K562 (cell line): ENCODE measurements around the gene HSPB1. TPM values are rescaled to one million over a fixed set of nuclear protein-coding genes. Genes with fewer than 3 reads are reported as not detected.

Experiments used
- ARID2 ChIP-seq: fragments of 450-650 bp; IDR thresholded peaks from 2 replicates; pipeline ENCODE4 v1.6.1; 2017; ENCODE audit warnings: antibody characterized with exemption, mild to moderate bottlenecking
- CBX8 ChIP-seq: fragments of 200-600 bp; sonication (generic); IDR thresholded peaks from 2 replicates; pipeline ENCODE4 v1.6.1; 2012; ENCODE audit warnings: borderline replicate concordance, mixed run types, low read depth, mild to moderate bottlenecking, moderate library complexity, mixed read lengths, low read length, control low read depth, inconsistent platforms; ENCODE audit not compliant: poor library complexity, severe bottlenecking; ENCODE audit errors: extremely low read depth
- CCAR2 ChIP-seq: fragments of 200-400 bp; formaldehyde crosslinking; IDR thresholded peaks from 2 replicates; pipeline ENCODE4 v1.6.1; 2017; ENCODE audit warnings: mild to moderate bottlenecking, low read depth, low read length
- E2F3 ChIP-seq: fragments of 250-450 bp; sonication (Bioruptor Pico); IDR thresholded peaks from 2 replicates; pipeline ENCODE4 v1.4.0; 2020; ENCODE audit warnings: mild to moderate bottlenecking
- FOXA1 ChIP-seq: fragments of 450-650 bp; IDR thresholded peaks from 2 replicates; pipeline ENCODE4 v1.6.1; 2016; ENCODE audit warnings: mild to moderate bottlenecking, borderline replicate concordance
- HDAC8 ChIP-seq: fragments of 450-650 bp; IDR thresholded peaks from 2 replicates; pipeline ENCODE4 v1.6.1; 2016; ENCODE audit warnings: mild to moderate bottlenecking, missing genetic modification characterization, moderate library complexity, missing compliant biosample characterization
- HMG20A ChIP-seq: fragments of 450-650 bp; formaldehyde crosslinking; conservative IDR thresholded peaks from 2 replicates; pipeline ENCODE4 v1.4.0; 2020; ENCODE audit warnings: mild to moderate bottlenecking, mixed read lengths
- HNRNPL ChIP-seq: fragments of 200-400 bp; formaldehyde crosslinking; IDR thresholded peaks from 2 replicates; pipeline ENCODE4 v1.6.1; 2017; ENCODE audit warnings: low read depth, mild to moderate bottlenecking, low read length
- HNRNPUL1 ChIP-seq: fragments of 200-400 bp; formaldehyde crosslinking; IDR thresholded peaks from 2 replicates; pipeline ENCODE4 v1.6.1; 2017; ENCODE audit warnings: low read length
- KAT2B ChIP-seq: IDR thresholded peaks from one replicate; pipeline ENCODE4 v1.6.1; 2012; ENCODE audit warnings: low read depth, mild to moderate bottlenecking, control low read depth, inconsistent platforms, low read length, moderate library complexity
- MYNN ChIP-seq, 2 experiments: sonication (generic); formaldehyde crosslinking in 1 of 2; IDR thresholded peaks; 2 replicates each; pipeline versions ENCODE4 v1.5.0 to v1.6.1; 2016 to 2020; ENCODE audit warnings: antibody characterized with exemption in 1 of 2, missing genetic modification reagents in 1 of 2
- PHB2 ChIP-seq: fragments of 450-650 bp; IDR thresholded peaks from 2 replicates; pipeline ENCODE4 v1.6.1; 2017; ENCODE audit warnings: low read depth
- POLR2G ChIP-seq: fragments of 200-400 bp; formaldehyde crosslinking; IDR thresholded peaks from 2 replicates; pipeline ENCODE4 v1.6.1; 2017; ENCODE audit warnings: low read depth, mild to moderate bottlenecking, antibody characterized with exemption, low read length, moderate library complexity
- RBM17 ChIP-seq: fragments of 200-400 bp; formaldehyde crosslinking; IDR thresholded peaks from 2 replicates; pipeline ENCODE4 v1.6.1; 2017; ENCODE audit warnings: low read depth, mild to moderate bottlenecking, low read length, borderline replicate concordance
- RBM39 ChIP-seq: fragments of 200-400 bp; formaldehyde crosslinking; optimal IDR thresholded peaks from 2 replicates; pipeline ENCODE3; 2018; ENCODE audit warnings: low read depth, low read length
- ZBTB1 ChIP-seq: sonication (generic); formaldehyde crosslinking; IDR thresholded peaks from 2 replicates; pipeline ENCODE4 v1.8.1; 2023; ENCODE audit warnings: missing genetic modification reagents, low read depth, mild to moderate bottlenecking, borderline replicate concordance
- ZNF311 ChIP-seq: fragments of 250-450 bp; sonication (Bioruptor Pico); IDR thresholded peaks from 2 replicates; pipeline ENCODE4 v1.4.0; 2020; ENCODE audit warnings: mild to moderate bottlenecking, moderate library complexity
- ZZZ3 ChIP-seq: fragments of 450-650 bp; IDR thresholded peaks from 2 replicates; pipeline ENCODE4 v1.6.1; 2016; ENCODE audit warnings: antibody characterized with exemption, mild to moderate bottlenecking, moderate library complexity
- polyA plus RNA-seq, 8 experiments: library from polyadenylated mRNA; depleted of rRNA in 4 of 8; stranded (reverse) in 5 of 8; unstranded in 3 of 8; fragments of >200 nt; fragmentation: Nextera tagmentation in 2 of 8; fragmentation: Illumina TruSeq in 1 of 8; extraction: Ambion mirVana in 2 of 8; extraction: Trizol in 1 of 8; gene quantifications; 2 replicates each; pipeline versions ENCODE4 v1.2.1 to v1.2.3, GENCODE V29; 2011 to 2014; ENCODE audit warnings: inconsistent platforms in 1 of 8, missing spikeins in 1 of 8
- total RNA-seq, 7 experiments: library from RNA; depleted of rRNA in 6 of 7; stranded (reverse); fragments of >200 nt in 6 of 7; fragmentation: Illumina TruSeq in 2 of 7; extraction: Trizol in 2 of 7; gene quantifications; 2 replicates each; pipeline versions ENCODE4 v1.2.1 to v1.2.3, GENCODE V29; 2011 to 2021; ENCODE audit warnings: low replicate concordance in 1 of 7
- TF ChIP-seq, protein P1 (sequence below), 2 experiments: fragments of 450-650 bp in 1 of 2; IDR thresholded peaks; 2 replicates each; pipeline ENCODE4 v1.6.1; 2011 to 2017; ENCODE audit warnings: low read depth in 2 of 2, antibody characterized with exemption in 1 of 2, borderline replicate concordance in 1 of 2, low read length in 1 of 2, mild to moderate bottlenecking in 1 of 2, mixed read lengths in 1 of 2; ENCODE audit not compliant: control insufficient read depth in 1 of 2
- TF ChIP-seq, protein P2 (sequence below): fragments of 250-450 bp; sonication (Bioruptor Pico); IDR thresholded peaks from 2 replicates; pipeline ENCODE4 v1.9.0; 2021; ENCODE audit warnings: mild to moderate bottlenecking, inconsistent platforms
- TF ChIP-seq, protein P3 (sequence below): fragments of 250-450 bp; sonication (Bioruptor Pico); IDR thresholded peaks from 2 replicates; pipeline ENCODE4 v1.4.0; 2020; ENCODE audit warnings: mild to moderate bottlenecking

The HSPB1 gene
- total and polyA plus RNA-seq, 9 of the 15 experiments (the other 6 are each of a cell fraction or from before 2014, with no cell fraction given): 27.1 to 522 (median 138) TPM

DNA sequence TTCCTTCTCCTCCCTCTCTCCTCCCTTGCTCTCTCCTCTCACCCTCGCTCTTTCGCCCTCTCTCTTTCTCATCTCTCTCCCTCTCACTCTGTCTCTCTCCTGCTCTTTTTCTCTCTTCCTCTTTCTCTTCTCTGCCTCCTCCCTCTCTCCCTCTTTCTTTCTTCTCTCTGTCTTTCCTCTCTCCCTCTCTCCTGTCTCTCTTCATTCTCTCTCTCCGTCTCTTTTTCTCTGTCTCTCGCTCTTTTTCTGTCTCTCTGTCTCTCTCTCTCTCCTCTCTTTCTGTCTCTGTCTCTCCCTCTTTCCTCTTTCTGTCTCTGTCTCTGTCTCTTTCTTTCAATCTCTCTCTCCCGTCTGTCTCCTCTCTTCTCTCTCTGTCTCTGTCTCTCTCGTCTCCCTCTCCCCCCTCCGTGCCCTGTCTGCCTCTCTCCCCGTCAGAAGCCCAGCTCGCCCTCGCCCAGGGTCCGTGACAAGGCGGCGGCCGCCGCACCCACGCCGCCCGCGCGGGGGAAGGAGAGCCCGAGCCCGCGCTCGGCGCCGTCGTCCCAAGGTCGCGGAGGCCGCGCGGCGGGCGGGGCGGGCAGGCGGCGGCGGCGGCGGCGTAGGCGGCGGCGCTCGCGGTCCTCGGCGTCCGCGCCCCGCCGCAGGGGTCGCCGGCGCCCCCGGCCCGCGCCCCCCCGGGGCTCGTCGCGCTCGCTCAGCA lies 21.3 kb upstream of the HSPB1 start (continued):
- TF ChIP-seq, protein P1, sequence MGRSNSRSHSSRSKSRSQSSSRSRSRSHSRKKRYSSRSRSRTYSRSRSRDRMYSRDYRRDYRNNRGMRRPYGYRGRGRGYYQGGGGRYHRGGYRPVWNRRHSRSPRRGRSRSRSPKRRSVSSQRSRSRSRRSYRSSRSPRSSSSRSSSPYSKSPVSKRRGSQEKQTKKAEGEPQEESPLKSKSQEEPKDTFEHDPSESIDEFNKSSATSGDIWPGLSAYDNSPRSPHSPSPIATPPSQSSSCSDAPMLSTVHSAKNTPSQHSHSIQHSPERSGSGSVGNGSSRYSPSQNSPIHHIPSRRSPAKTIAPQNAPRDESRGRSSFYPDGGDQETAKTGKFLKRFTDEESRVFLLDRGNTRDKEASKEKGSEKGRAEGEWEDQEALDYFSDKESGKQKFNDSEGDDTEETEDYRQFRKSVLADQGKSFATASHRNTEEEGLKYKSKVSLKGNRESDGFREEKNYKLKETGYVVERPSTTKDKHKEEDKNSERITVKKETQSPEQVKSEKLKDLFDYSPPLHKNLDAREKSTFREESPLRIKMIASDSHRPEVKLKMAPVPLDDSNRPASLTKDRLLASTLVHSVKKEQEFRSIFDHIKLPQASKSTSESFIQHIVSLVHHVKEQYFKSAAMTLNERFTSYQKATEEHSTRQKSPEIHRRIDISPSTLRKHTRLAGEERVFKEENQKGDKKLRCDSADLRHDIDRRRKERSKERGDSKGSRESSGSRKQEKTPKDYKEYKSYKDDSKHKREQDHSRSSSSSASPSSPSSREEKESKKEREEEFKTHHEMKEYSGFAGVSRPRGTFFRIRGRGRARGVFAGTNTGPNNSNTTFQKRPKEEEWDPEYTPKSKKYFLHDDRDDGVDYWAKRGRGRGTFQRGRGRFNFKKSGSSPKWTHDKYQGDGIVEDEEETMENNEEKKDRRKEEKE (IDR thresholded peaks at IDR 0.05; ENCODE audit: borderline replicate concordance in 1 of 2, control insufficient read depth in 1 of 2, low read depth in 2 of 2, low read length in 1 of 2): no peak
- TF ChIP-seq KAT2B: no peak
- TF ChIP-seq RBM39: peak; percentile 2
- TF ChIP-seq ZNF311 (CRISPR knock-in tag): no peak
- peak; percentile 41; the same call in 1 of the 2 replicates for TF ChIP-seq ARID2
- TF ChIP-seq, protein P2, sequence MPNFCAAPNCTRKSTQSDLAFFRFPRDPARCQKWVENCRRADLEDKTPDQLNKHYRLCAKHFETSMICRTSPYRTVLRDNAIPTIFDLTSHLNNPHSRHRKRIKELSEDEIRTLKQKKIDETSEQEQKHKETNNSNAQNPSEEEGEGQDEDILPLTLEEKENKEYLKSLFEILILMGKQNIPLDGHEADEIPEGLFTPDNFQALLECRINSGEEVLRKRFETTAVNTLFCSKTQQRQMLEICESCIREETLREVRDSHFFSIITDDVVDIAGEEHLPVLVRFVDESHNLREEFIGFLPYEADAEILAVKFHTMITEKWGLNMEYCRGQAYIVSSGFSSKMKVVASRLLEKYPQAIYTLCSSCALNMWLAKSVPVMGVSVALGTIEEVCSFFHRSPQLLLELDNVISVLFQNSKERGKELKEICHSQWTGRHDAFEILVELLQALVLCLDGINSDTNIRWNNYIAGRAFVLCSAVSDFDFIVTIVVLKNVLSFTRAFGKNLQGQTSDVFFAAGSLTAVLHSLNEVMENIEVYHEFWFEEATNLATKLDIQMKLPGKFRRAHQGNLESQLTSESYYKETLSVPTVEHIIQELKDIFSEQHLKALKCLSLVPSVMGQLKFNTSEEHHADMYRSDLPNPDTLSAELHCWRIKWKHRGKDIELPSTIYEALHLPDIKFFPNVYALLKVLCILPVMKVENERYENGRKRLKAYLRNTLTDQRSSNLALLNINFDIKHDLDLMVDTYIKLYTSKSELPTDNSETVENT: no peak
- no peak for TF ChIP-seq MYNN (IDR thresholded peaks at IDR 0.05)
- no peak for TF ChIP-seq MYNN (CRISPR knock-in tag; IDR thresholded peaks at IDR 0.05)
- no peak for TF ChIP-seq ZZZ3
- TF ChIP-seq CBX8: no peak
- TF ChIP-seq POLR2G: no peak
- TF ChIP-seq, protein P3, sequence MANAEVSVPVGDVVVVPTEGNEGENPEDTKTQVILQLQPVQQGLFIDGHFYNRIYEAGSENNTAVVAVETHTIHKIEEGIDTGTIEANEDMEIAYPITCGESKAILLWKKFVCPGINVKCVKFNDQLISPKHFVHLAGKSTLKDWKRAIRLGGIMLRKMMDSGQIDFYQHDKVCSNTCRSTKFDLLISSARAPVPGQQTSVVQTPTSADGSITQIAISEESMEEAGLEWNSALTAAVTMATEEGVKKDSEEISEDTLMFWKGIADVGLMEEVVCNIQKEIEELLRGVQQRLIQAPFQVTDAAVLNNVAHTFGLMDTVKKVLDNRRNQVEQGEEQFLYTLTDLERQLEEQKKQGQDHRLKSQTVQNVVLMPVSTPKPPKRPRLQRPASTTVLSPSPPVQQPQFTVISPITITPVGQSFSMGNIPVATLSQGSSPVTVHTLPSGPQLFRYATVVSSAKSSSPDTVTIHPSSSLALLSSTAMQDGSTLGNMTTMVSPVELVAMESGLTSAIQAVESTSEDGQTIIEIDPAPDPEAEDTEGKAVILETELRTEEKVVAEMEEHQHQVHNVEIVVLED (CRISPR knock-in tag): no peak
- no peak for TF ChIP-seq E2F3 (CRISPR knock-in tag)
- peak; percentile 49; the same call in 1 of the 2 replicates for TF ChIP-seq PHB2
- TF ChIP-seq FOXA1: no peak
- TF ChIP-seq ZBTB1 (CRISPR knock-in tag): no peak
- no peak for TF ChIP-seq HNRNPL
- TF ChIP-seq HNRNPUL1: no peak
- TF ChIP-seq RBM17: no peak
- no peak for TF ChIP-seq HMG20A
- no peak for TF ChIP-seq CCAR2
- no peak for TF ChIP-seq HDAC8 (tag)
